ENCODE data around the gene FHOD3.

DNA sequence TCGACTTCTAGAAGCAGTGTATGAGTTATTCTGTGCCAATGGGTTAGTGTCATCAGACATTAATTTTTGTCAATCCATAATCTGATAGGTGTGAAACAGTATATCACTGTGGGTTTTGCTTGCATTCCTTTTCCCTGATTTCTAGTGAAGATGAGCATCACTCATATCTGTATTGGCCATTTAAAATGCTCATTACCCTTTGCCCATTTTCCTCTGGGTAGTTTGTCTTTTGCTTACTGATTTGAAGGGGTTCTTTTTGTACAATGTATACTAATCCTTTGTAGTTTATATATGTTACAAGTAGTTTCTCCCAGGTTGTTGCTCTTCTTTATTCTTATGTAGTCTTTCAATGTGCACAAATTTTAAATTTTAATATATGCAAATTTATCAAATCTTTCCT lies 379.1 kb downstream of the FHOD3 start:
- TF ChIP-seq ZNF217 (CRISPR knock-in tag; IDR thresholded peaks at IDR 0.05) = no peak
- TF ChIP-seq, protein P1, sequence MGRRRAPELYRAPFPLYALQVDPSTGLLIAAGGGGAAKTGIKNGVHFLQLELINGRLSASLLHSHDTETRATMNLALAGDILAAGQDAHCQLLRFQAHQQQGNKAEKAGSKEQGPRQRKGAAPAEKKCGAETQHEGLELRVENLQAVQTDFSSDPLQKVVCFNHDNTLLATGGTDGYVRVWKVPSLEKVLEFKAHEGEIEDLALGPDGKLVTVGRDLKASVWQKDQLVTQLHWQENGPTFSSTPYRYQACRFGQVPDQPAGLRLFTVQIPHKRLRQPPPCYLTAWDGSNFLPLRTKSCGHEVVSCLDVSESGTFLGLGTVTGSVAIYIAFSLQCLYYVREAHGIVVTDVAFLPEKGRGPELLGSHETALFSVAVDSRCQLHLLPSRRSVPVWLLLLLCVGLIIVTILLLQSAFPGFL (CRISPR knock-in tag; IDR thresholded peaks at IDR 0.05) = no peak
- TF ChIP-seq CC2D1A (IDR thresholded peaks at IDR 0.05) = no peak
- no peak for TF ChIP-seq ERF (CRISPR knock-in tag; IDR thresholded peaks at IDR 0.05)
- TF ChIP-seq TCF7 (IDR thresholded peaks at IDR 0.05; ENCODE audit: borderline replicate concordance) = no peak
- TF ChIP-seq, protein P2, sequence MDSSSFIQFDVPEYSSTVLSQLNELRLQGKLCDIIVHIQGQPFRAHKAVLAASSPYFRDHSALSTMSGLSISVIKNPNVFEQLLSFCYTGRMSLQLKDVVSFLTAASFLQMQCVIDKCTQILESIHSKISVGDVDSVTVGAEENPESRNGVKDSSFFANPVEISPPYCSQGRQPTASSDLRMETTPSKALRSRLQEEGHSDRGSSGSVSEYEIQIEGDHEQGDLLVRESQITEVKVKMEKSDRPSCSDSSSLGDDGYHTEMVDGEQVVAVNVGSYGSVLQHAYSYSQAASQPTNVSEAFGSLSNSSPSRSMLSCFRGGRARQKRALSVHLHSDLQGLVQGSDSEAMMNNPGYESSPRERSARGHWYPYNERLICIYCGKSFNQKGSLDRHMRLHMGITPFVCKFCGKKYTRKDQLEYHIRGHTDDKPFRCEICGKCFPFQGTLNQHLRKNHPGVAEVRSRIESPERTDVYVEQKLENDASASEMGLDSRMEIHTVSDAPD (CRISPR knock-in tag; IDR thresholded peaks at IDR 0.05) = no peak
- TF ChIP-seq ZFX (CRISPR knock-in tag; IDR thresholded peaks at IDR 0.05) = no peak
- TF ChIP-seq, protein P3, sequence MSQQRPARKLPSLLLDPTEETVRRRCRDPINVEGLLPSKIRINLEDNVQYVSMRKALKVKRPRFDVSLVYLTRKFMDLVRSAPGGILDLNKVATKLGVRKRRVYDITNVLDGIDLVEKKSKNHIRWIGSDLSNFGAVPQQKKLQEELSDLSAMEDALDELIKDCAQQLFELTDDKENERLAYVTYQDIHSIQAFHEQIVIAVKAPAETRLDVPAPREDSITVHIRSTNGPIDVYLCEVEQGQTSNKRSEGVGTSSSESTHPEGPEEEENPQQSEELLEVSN (IDR thresholded peaks at IDR 0.05; ENCODE audit: borderline replicate concordance in 1 of 2, extremely low read depth in 1 of 2, insufficient read depth in 1 of 2, insufficient read length in 1 of 2, low read depth in 1 of 2, low read length in 1 of 2, poor library complexity in 1 of 2, severe bottlenecking in 1 of 2) = no peak
- TF ChIP-seq POLR2A (conservative IDR thresholded peaks at IDR 0.05) = no peak
- TF ChIP-seq MTF1 (CRISPR knock-in tag; IDR thresholded peaks at IDR 0.05; ENCODE audit: borderline replicate concordance) = no peak

All from K562 (cell line).